Measurements from ENCODE around the gene GLRX5.

GLRX5 gene

DNA sequence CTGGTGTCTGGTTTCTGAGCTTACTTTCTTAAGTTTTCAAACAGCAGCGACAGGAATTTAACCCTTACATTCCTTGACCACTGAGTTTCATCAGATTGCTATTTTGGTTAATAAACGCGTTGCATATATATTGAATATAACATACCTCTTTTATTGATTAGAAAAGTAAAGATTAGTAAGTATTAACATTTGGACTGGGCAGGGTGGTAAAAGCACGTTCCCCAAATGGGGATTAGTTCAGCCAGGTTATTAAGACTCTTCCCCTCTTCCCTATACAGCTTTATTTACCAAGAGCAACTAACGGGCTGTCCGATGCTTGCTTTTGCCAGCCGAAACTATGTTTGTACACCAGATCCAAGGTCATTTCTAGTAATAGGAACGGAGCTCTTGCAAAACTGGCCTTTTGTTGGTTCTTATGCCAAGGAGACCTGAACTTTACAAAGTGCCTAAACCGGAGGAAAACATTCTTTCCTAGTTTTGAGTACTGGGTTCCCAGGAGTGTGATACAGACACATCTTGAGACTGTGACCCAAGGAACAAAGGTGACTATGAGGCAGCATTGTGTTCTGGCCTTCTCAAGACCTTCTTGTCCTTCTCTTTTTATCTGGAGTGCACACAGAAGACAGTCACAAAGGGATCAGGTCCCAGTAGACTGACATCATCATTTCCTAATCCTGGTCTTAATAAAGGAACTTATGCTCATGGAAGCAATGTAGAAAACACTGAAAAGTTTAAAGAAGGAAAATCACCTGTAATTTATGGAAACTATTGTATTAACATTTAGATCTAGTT lies 2.6 kb downstream of the GLRX5 start:
- TF ChIP-seq, protein P1, sequence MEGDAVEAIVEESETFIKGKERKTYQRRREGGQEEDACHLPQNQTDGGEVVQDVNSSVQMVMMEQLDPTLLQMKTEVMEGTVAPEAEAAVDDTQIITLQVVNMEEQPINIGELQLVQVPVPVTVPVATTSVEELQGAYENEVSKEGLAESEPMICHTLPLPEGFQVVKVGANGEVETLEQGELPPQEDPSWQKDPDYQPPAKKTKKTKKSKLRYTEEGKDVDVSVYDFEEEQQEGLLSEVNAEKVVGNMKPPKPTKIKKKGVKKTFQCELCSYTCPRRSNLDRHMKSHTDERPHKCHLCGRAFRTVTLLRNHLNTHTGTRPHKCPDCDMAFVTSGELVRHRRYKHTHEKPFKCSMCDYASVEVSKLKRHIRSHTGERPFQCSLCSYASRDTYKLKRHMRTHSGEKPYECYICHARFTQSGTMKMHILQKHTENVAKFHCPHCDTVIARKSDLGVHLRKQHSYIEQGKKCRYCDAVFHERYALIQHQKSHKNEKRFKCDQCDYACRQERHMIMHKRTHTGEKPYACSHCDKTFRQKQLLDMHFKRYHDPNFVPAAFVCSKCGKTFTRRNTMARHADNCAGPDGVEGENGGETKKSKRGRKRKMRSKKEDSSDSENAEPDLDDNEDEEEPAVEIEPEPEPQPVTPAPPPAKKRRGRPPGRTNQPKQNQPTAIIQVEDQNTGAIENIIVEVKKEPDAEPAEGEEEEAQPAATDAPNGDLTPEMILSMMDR (IDR thresholded peaks at IDR 0.05; ENCODE audit: low read depth, low read length): no peak
- TF ChIP-seq POLR2A (IDR thresholded peaks at IDR 0.05; ENCODE audit: extremely low read depth, insufficient read length) (no peak), MYC (IDR thresholded peaks at IDR 0.05; ENCODE audit: low read depth, low read length) (no peak)
- TF ChIP-seq, protein P2, sequence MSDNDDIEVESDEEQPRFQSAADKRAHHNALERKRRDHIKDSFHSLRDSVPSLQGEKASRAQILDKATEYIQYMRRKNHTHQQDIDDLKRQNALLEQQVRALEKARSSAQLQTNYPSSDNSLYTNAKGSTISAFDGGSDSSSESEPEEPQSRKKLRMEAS (IDR thresholded peaks at IDR 0.05; ENCODE audit: low read depth, low read length): no peak
- DNase-seq (ENCODE audit: low read depth): no peak
- peak overlapping the region; percentile 90 for H3K4me3 ChIP-seq (ENCODE audit: low read depth, low read length)

DNA sequence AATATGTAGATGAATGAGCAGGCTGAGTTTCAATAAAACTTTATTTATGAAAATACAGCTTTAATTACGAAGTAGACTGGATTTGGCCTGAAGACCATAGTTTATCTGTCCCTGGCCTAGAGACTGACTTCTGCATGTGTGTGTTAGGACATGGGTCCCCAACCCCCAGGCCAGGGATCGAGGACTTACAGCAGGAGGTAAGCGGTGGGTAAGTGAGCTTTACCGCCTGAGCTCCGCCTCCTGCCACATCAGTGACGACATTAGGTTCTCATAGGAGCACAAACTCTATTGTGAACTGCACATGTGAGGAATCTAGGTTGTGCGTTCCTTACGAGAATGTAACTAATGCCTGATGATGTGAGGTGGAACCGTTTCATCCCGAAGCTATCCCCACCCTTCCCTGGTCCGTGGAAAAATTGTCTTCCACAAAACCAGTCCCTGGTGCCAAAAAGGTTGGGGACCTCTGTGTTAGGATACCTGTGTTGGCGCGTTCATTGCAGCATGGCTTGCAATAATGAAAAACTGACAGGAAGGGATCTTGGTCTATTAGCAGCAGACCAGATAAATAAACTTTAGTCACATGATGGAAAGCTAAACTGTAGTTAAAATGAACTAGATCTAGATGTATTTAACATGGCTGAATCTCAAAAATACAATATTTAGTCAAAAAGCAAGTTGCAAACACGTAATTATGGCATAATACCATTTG lies 4.1 kb downstream of the GLRX5 start:
- peak overlapping the region; percentile 90 for H3K4me3 ChIP-seq (ENCODE audit: low read depth, low read length)

DNA sequence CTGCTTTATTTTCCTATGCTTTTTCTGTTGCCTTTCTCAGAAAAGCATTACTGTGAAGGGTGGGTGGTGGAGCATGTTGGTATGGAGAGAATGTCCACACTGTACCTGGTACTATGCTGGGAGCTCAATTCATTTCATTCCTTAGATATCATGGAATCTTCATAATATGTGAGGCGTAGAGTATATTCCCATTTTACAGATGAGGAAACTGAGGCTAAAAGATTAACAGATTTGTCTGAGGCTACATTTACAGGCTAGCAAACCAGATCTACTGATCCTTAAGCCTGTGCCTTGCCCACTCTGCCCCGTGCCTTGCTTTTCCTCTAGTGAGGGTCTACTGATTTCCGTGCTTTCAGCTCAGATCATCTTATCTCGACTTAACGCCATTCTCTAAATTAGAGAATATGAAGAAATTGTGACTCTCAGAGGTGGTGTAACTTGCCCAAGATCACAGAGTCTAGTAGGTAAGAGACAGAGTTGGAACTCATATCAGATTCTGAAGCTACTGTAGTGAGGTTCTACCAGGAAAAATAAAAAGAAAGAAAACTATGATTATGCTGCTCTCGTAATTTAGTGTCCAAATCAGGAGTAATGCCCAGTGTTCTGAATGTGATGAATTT lies 5.5 kb downstream of the GLRX5 start:
- TF ChIP-seq, protein P2 (IDR thresholded peaks at IDR 0.05; ENCODE audit: low read depth, low read length): no peak
- TF ChIP-seq MYC (IDR thresholded peaks at IDR 0.05; ENCODE audit: low read depth, low read length): no peak
- TF ChIP-seq, protein P1 (IDR thresholded peaks at IDR 0.05; ENCODE audit: low read depth, low read length): no peak
- no peak for TF ChIP-seq POLR2A (IDR thresholded peaks at IDR 0.05; ENCODE audit: extremely low read depth, insufficient read length)
- no peak for DNase-seq (ENCODE audit: low read depth)
- H3K4me3 ChIP-seq (ENCODE audit: low read depth, low read length): no peak overlapping the region

More for the DNA sequence above, 4.1 kb downstream of the GLRX5 start:
- DNase-seq (ENCODE audit: low read depth): no peak
- TF ChIP-seq, protein P2 (IDR thresholded peaks at IDR 0.05; ENCODE audit: low read depth, low read length): no peak
- no peak for TF ChIP-seq MYC (IDR thresholded peaks at IDR 0.05; ENCODE audit: low read depth, low read length)
- no peak for TF ChIP-seq POLR2A (IDR thresholded peaks at IDR 0.05; ENCODE audit: extremely low read depth, insufficient read length)
- TF ChIP-seq, protein P1 (IDR thresholded peaks at IDR 0.05; ENCODE audit: low read depth, low read length): no peak

DNA sequence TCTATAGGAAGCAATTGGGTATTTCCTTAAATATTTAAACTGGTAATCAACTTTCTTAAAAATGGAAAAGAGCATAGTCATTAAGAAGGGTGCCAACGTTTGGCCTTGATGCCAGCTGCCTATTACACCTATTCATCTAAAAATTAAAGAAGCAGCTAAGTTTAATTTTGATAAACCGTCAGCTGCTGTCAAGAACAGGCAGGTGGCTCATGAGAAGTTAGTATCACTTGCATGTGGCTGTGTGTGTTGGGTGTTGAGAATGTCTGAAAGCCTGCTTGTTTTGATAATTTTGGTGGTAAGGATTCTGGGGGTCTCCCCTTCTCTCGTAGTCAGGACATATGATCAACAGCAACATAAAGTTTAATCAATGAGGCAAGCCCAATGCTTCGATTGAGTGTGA lies 6.5 kb downstream of the GLRX5 start:
- no peak for TF ChIP-seq MYC (IDR thresholded peaks at IDR 0.05; ENCODE audit: low read depth, low read length)
- TF ChIP-seq, protein P2 (IDR thresholded peaks at IDR 0.05; ENCODE audit: low read depth, low read length): no peak
- TF ChIP-seq, protein P1 (IDR thresholded peaks at IDR 0.05; ENCODE audit: low read depth, low read length): no peak
- no peak for TF ChIP-seq POLR2A (IDR thresholded peaks at IDR 0.05; ENCODE audit: extremely low read depth, insufficient read length)
- no peak overlapping the region for H3K4me3 ChIP-seq (ENCODE audit: low read depth, low read length)
- DNase-seq (ENCODE audit: low read depth): no peak

DNA sequence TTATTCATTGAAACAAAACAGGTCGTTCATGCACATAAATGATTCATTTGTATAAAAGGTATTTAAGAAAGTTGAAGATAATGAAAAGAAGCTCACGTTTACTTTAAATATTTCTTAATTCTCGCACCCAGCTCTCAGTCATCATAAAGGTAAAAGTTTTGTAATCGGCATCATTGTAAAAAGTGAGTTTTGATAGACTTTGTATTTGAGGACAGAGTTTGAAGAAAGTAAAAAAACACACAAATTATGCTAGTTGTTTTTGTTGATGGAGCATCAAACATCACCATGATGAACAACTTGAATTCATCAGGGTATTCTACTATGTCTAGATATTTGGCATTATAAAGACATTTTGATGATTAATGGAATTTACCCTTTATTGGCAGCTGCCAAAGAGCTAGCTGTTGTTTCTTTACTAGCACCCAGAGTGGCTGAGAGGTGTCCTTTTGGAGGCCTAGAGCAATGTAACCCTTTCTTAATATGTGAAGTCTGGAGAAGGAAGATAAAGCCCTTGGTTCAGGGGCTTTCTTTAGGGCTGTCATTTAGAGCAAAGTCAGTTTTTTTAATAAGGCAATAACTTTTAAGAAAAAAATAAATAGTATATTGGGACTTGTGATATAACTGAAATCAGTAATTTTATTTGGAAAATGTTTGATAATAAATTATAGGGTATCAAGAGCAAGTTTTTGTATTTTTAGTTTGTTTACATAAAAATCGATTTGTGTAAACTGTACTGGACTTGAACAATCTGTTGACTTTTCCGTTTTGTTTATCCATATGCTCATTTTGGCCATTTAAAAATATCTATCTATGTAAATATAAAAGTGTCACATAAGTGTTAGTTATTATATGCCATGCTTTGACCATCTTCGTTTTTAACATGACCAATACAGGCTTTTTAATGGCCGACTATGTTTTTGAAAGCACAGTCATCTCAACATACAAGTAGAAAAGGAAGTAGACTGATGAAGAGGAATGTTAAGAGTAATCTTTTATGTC lies 7.4 kb downstream of the GLRX5 start:
- H3K4me3 ChIP-seq (ENCODE audit: low read depth, low read length): no peak overlapping the region
- no peak for DNase-seq (ENCODE audit: low read depth)
- TF ChIP-seq, protein P2 (IDR thresholded peaks at IDR 0.05; ENCODE audit: low read depth, low read length): no peak
- TF ChIP-seq POLR2A (IDR thresholded peaks at IDR 0.05; ENCODE audit: extremely low read depth, insufficient read length) (no peak), MYC (IDR thresholded peaks at IDR 0.05; ENCODE audit: low read depth, low read length) (no peak)
- TF ChIP-seq, protein P1 (IDR thresholded peaks at IDR 0.05; ENCODE audit: low read depth, low read length): no peak

Measured in NB4 (cell line).